K562 (cell line): Measurements from ENCODE around the gene ZNF646. TPM values are rescaled to one million over a fixed set of nuclear protein-coding genes. Genes with fewer than 3 reads are reported as not detected.

Experiments
- BRF1 ChIP-seq: IDR thresholded peaks from 3 replicates; pipeline ENCODE4 v1.6.1; 2011; ENCODE audit warnings: borderline replicate concordance, mild to moderate bottlenecking; ENCODE audit not compliant: insufficient read length; ENCODE audit errors: extremely low read depth
- DEAF1 ChIP-seq: fragments of 450-650 bp; formaldehyde crosslinking; IDR thresholded peaks from 2 replicates; pipeline ENCODE4 v1.4.0; 2020; ENCODE audit warnings: mild to moderate bottlenecking, moderate library complexity
- FOXJ3 ChIP-seq: sonication (generic); formaldehyde crosslinking; IDR thresholded peaks from 2 replicates; pipeline ENCODE4 v1.4.0; 2020; ENCODE audit warnings: mild to moderate bottlenecking, missing genetic modification reagents
- IFI16 ChIP-seq: fragments of 250-450 bp; sonication (Bioruptor Pico); IDR thresholded peaks from 2 replicates; pipeline ENCODE4 v2.1.2; 2022; ENCODE audit warnings: mild to moderate bottlenecking, inconsistent platforms
- KLF6 ChIP-seq: fragments of 250-450 bp; sonication (Bioruptor Pico); IDR thresholded peaks from 2 replicates; pipeline ENCODE4 v1.4.0; 2020; ENCODE audit warnings: mild to moderate bottlenecking, moderate library complexity, borderline replicate concordance
- LCOR ChIP-seq: sonication (generic); formaldehyde crosslinking; IDR thresholded peaks from 2 replicates; pipeline ENCODE4 v1.8.0; 2022; ENCODE audit warnings: mild to moderate bottlenecking, missing genetic modification reagents
- LEF1 ChIP-seq: fragments of 450-650 bp; IDR thresholded peaks from 2 replicates; pipeline ENCODE4 v1.6.1; 2016; ENCODE audit warnings: mild to moderate bottlenecking
- MYC ChIP-seq, 2 experiments: fragments of 250-450 bp in 1 of 2; sonication (Bioruptor Pico) in 1 of 2; IDR thresholded peaks; 2 replicates each; pipeline versions ENCODE4 v1.5.1 to v1.6.1; 2012 to 2021; ENCODE audit warnings: low read depth in 2 of 2, borderline replicate concordance in 1 of 2, improper control_type of control experiment in 1 of 2, low read length in 1 of 2, mild to moderate bottlenecking in 1 of 2, moderate library complexity in 1 of 2
- NEUROD1 ChIP-seq: fragments of 150-350 bp; IDR thresholded peaks from 2 replicates; pipeline ENCODE4 v1.6.1; 2014; ENCODE audit warnings: borderline replicate concordance, low read length, low read depth; ENCODE audit not compliant: partially characterized antibody
- POLR2A ChIP-seq: fragments of 450-650 bp; conservative IDR thresholded peaks from 2 replicates; pipeline ENCODE4 v1.6.1; 2016
- PURB ChIP-seq: sonication (generic); formaldehyde crosslinking; IDR thresholded peaks from 2 replicates; pipeline ENCODE4 v1.9.0; 2021; ENCODE audit warnings: low read depth, mild to moderate bottlenecking, missing genetic modification reagents
- STAG1 ChIP-seq: sonication (generic); formaldehyde crosslinking; IDR thresholded peaks from 2 replicates; pipeline ENCODE4 v1.5.0; 2020; ENCODE audit warnings: missing genetic modification reagents, borderline replicate concordance
- TCF15 ChIP-seq: fragments of 250-450 bp; sonication (Bioruptor Pico); IDR thresholded peaks from 2 replicates; pipeline ENCODE4 v1.8.0; 2022; ENCODE audit warnings: moderate library complexity, mild to moderate bottlenecking, inconsistent platforms
- TCFL5 ChIP-seq: fragments of 250-450 bp; sonication (Bioruptor Pico); conservative IDR thresholded peaks from 2 replicates; pipeline ENCODE4 v1.6.1; 2021; ENCODE audit warnings: mild to moderate bottlenecking, moderate library complexity, matching md5 sums
- TSHZ1 ChIP-seq: fragments of 250-450 bp; sonication (Bioruptor Pico); IDR thresholded peaks from 2 replicates; pipeline ENCODE4 v1.4.0; 2020; ENCODE audit warnings: mild to moderate bottlenecking, moderate library complexity
- ZBTB12 ChIP-seq: fragments of 250-450 bp; sonication (Bioruptor Pico); IDR thresholded peaks from 2 replicates; pipeline ENCODE4 v1.4.0; 2020
- ZNF24 ChIP-seq: fragments of 450-650 bp; IDR thresholded peaks from 2 replicates; pipeline ENCODE4 v1.6.1; 2016
- ZNF3 ChIP-seq: fragments of 250-450 bp; sonication (Bioruptor Pico); IDR thresholded peaks from 2 replicates; pipeline ENCODE4 v1.5.0; 2021; ENCODE audit warnings: mild to moderate bottlenecking, moderate library complexity
- ZNF764 ChIP-seq: fragments of 250-450 bp; sonication (Bioruptor Pico); IDR thresholded peaks from 2 replicates; pipeline ENCODE4 v1.4.0; 2020; ENCODE audit warnings: low read depth, mild to moderate bottlenecking, moderate library complexity
- polyA plus RNA-seq, 8 experiments: library from polyadenylated mRNA; depleted of rRNA in 4 of 8; stranded (reverse) in 5 of 8; unstranded in 3 of 8; fragments of >200 nt; fragmentation: Nextera tagmentation in 2 of 8; fragmentation: Illumina TruSeq in 1 of 8; extraction: Ambion mirVana in 2 of 8; extraction: Trizol in 1 of 8; gene quantifications; 2 replicates each; pipeline versions ENCODE4 v1.2.1 to v1.2.3, GENCODE V29; 2011 to 2014; ENCODE audit warnings: inconsistent platforms in 1 of 8, missing spikeins in 1 of 8
- total RNA-seq, 7 experiments: library from RNA; depleted of rRNA in 6 of 7; stranded (reverse); fragments of >200 nt in 6 of 7; fragmentation: Illumina TruSeq in 2 of 7; extraction: Trizol in 2 of 7; gene quantifications; 2 replicates each; pipeline versions ENCODE4 v1.2.1 to v1.2.3, GENCODE V29; 2011 to 2021; ENCODE audit warnings: low replicate concordance in 1 of 7
- TF ChIP-seq, protein P1 (sequence below): IDR thresholded peaks from 2 replicates; pipeline ENCODE4 v1.6.1; 2011; ENCODE audit not compliant: insufficient read length; ENCODE audit errors: extremely low read depth
- TF ChIP-seq, protein P2 (sequence below): sonication (generic); IDR thresholded peaks from 2 replicates; pipeline ENCODE4 v1.6.1; 2016

ZNF646 gene
- total and polyA plus RNA-seq, 9 of the 15 experiments (the other 6 are each of a cell fraction or from before 2014, with no cell fraction given): 0.08 to 20.6 (median 8.0) TPM

DNA sequence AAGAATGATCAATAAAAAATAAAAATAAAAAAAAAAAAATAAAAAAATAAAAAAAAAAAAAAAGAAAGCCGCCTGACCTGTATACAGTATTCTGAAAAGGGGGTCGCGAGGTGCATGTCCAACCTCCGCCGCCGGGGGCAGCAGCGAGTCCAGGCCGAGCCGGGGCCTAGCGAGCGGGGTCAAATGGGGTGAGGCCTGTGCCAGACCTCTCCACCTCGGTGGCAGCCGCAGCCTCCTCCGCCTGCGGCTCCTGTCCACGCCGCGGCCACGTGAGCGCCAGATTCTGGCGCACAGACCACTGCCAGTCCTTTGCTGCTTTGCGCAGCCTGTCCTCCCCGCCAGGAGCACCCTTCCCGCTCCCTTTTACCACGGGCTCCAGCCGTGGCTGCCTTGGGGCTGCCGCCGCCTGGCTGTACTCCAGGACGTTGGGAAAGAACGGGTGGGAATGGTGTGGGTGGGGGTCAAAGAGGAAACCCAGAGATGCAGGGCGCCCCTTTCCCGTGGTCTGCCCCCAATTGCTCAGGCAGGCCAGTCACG lies 31.5 kb downstream of the ZNF646 start (continued):
- no peak for TF ChIP-seq BRF1
- TF ChIP-seq POLR2A: peak; percentile 59
- TF ChIP-seq NEUROD1: peak; percentile 79
- no peak for TF ChIP-seq FOXJ3 (CRISPR knock-in tag)
- TF ChIP-seq TCF15 (CRISPR knock-in tag): no peak
- TF ChIP-seq, protein P1, sequence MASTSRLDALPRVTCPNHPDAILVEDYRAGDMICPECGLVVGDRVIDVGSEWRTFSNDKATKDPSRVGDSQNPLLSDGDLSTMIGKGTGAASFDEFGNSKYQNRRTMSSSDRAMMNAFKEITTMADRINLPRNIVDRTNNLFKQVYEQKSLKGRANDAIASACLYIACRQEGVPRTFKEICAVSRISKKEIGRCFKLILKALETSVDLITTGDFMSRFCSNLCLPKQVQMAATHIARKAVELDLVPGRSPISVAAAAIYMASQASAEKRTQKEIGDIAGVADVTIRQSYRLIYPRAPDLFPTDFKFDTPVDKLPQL: no peak
- no peak for TF ChIP-seq DEAF1 (CRISPR knock-in tag)
- TF ChIP-seq, protein P2, sequence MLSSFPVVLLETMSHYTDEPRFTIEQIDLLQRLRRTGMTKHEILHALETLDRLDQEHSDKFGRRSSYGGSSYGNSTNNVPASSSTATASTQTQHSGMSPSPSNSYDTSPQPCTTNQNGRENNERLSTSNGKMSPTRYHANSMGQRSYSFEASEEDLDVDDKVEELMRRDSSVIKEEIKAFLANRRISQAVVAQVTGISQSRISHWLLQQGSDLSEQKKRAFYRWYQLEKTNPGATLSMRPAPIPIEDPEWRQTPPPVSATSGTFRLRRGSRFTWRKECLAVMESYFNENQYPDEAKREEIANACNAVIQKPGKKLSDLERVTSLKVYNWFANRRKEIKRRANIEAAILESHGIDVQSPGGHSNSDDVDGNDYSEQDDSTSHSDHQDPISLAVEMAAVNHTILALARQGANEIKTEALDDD: no peak
- peak; percentile 93 for TF ChIP-seq MYC (IDR thresholded peaks at IDR 0.05; ENCODE audit: low read depth, low read length)
- TF ChIP-seq MYC (CRISPR knock-in tag; IDR thresholded peaks at IDR 0.05; ENCODE audit: borderline replicate concordance, low read depth): no peak
- TF ChIP-seq ZNF24: 0 out of 2 replicates have a peak, but pooled peaks have one; percentile 19
- TF ChIP-seq STAG1: no peak
- no peak for TF ChIP-seq ZNF764
- no peak for TF ChIP-seq TSHZ1
- no peak for TF ChIP-seq TCFL5 (CRISPR knock-in tag)
- TF ChIP-seq ZNF3 (CRISPR knock-in tag): no peak
- no peak for TF ChIP-seq ZBTB12 (CRISPR knock-in tag)
- TF ChIP-seq LCOR (CRISPR knock-in tag): no peak
- TF ChIP-seq LEF1: peak; percentile 73; the same call in 1 of the 2 replicates
- no peak for TF ChIP-seq KLF6 (CRISPR knock-in tag)
- TF ChIP-seq PURB (CRISPR knock-in tag): no peak
- TF ChIP-seq IFI16 (CRISPR knock-in tag): no peak
